GM23338 (cell line): ENCODE results near the gene RET. TPM values are rescaled to one million over a fixed set of nuclear protein-coding genes. Genes with fewer than 3 reads are reported as not detected.

Experiments
- ATAC-seq: fragments of 200-7000 bp; cut with Tn5 transposase; 3 replicates; pipeline ENCODE4 v1.9.1; 2020
- DNase-seq: peaks from one replicate; pipeline ENCODE4 v3.0.0-alpha.2; 2015; ENCODE audit warnings: low spot score
- H2AFZ ChIP-seq: fragments of 200-600 bp; sonication (generic); 2 replicates; pipeline ENCODE4 v1.8.0; 2016; ENCODE audit warnings: antibody characterized with exemption, mild to moderate bottlenecking, moderate library complexity
- H3F3A ChIP-seq: fragments of 200-600 bp; sonication (generic); replicated peaks from 2 replicates; pipeline ENCODE4 v1.8.0; 2017; ENCODE audit warnings: antibody characterized with exemption, mixed run types, low read depth
- H3K27ac ChIP-seq: fragments of 200-600 bp; sonication (generic); 2 replicates; pipeline ENCODE4 v1.6.1; 2016; ENCODE audit warnings: low read depth
- H3K27me3 ChIP-seq: fragments of 200-600 bp; sonication (generic); 2 replicates; pipeline ENCODE4 v1.8.0; 2016; ENCODE audit warnings: mild to moderate bottlenecking, mixed run types, moderate library complexity; ENCODE audit not compliant: insufficient read depth
- H3K36me3 ChIP-seq: fragments of 200-600 bp; sonication (generic); 2 replicates; pipeline ENCODE4 v1.8.0; 2016; ENCODE audit warnings: mild to moderate bottlenecking; ENCODE audit not compliant: insufficient read depth
- H3K4me1 ChIP-seq: fragments of 200-600 bp; sonication (generic); 2 replicates; pipeline ENCODE4 v1.8.0; 2016; ENCODE audit warnings: mild to moderate bottlenecking, moderate library complexity; ENCODE audit not compliant: insufficient read depth
- H3K4me2 ChIP-seq: fragments of 200-600 bp; sonication (generic); 2 replicates; pipeline ENCODE4 v1.7.1; 2017; ENCODE audit warnings: mixed run types
- H3K4me3 ChIP-seq: fragments of 200-600 bp; sonication (generic); 2 replicates; pipeline ENCODE4 v1.6.1; 2016; ENCODE audit warnings: mixed run types
- H3K79me2 ChIP-seq: fragments of 200-600 bp; sonication (generic); replicated peaks from 2 replicates; pipeline ENCODE4 v1.8.0; 2017; ENCODE audit warnings: mild to moderate bottlenecking; ENCODE audit not compliant: insufficient read depth
- H3K9me2 ChIP-seq: fragments of 200-600 bp; sonication (generic); 2 replicates; pipeline ENCODE4 v1.8.0; 2017; ENCODE audit not compliant: insufficient read depth
- H4K20me1 ChIP-seq: fragments of 200-600 bp; sonication (generic); replicated peaks from 2 replicates; pipeline ENCODE4 v1.8.0; 2017; ENCODE audit warnings: mild to moderate bottlenecking; ENCODE audit not compliant: insufficient read depth
- H3K27ac Mint-ChIP-seq: 2 replicates; pipeline ENCODE4 v1.8.0; 2020; ENCODE audit warnings: inconsistent platforms, mild to moderate bottlenecking, moderate library complexity, mixed read lengths
- H3K27me3 Mint-ChIP-seq: 3 replicates; pipeline ENCODE4 v1.8.0; 2022; ENCODE audit warnings: low read depth, mild to moderate bottlenecking, moderate library complexity, mixed read lengths, inconsistent platforms; ENCODE audit not compliant: insufficient read depth, poor library complexity
- H3K36me3 Mint-ChIP-seq: 3 replicates; pipeline ENCODE4 v1.8.0; 2021; ENCODE audit warnings: low read depth, mild to moderate bottlenecking, inconsistent platforms, moderate library complexity, mixed read lengths
- H3K4me1 Mint-ChIP-seq: 3 replicates; pipeline ENCODE4 v1.8.0; 2020; ENCODE audit warnings: mild to moderate bottlenecking, inconsistent platforms, mixed read lengths
- H3K4me3 Mint-ChIP-seq: 3 replicates; pipeline ENCODE4 v1.8.0; 2021; ENCODE audit warnings: moderate library complexity, mild to moderate bottlenecking, inconsistent platforms, mixed read lengths
- H3K9me3 Mint-ChIP-seq: 3 replicates; pipeline ENCODE4 v1.8.0; 2020; ENCODE audit warnings: moderate library complexity, mild to moderate bottlenecking, inconsistent platforms, mixed read lengths
- CREB1 ChIP-seq: fragments of 250-450 bp; sonication (Bioruptor Pico); IDR thresholded peaks from 2 replicates; pipeline ENCODE4 v1.5.0; 2020; ENCODE audit warnings: low read depth, mild to moderate bottlenecking, moderate library complexity
- EZH2 ChIP-seq: fragments of 200-600 bp; sonication (generic); IDR thresholded peaks from one replicate; pipeline ENCODE4 v1.8.0; 2017; ENCODE audit warnings: antibody characterized with exemption, mild to moderate bottlenecking, low read depth; ENCODE audit not compliant: unreplicated experiment
- EZH2phosphoT487 ChIP-seq: fragments of 200-600 bp; sonication (generic); IDR thresholded peaks from one replicate; pipeline ENCODE4 v1.8.1; 2018; ENCODE audit warnings: antibody characterized with exemption; ENCODE audit not compliant: unreplicated experiment
- POLR2AphosphoS5 ChIP-seq: IDR thresholded peaks from 2 replicates; pipeline ENCODE4 v1.6.1; 2016; ENCODE audit warnings: antibody characterized with exemption, low read depth
- ZNF331 ChIP-seq: fragments of 250-450 bp; sonication (Bioruptor Pico); IDR thresholded peaks from 2 replicates; pipeline ENCODE4 v1.5.0; 2020; ENCODE audit warnings: low read depth, mild to moderate bottlenecking, moderate library complexity
- polyA plus RNA-seq: library from polyadenylated mRNA; unstranded; fragments of >200 nt; fragmentation: Nextera tagmentation; extraction: Ambion mirVana; gene quantifications from 2 replicates; pipeline ENCODE4 v1.2.1, GENCODE V29; 2016
- total RNA-seq: library from RNA; depleted of rRNA; stranded (reverse); fragments of >200 nt; shearing (Covaris generic); gene quantifications from 2 replicates; pipeline ENCODE4 v1.2.3, GENCODE V29; 2014
- TF ChIP-seq, protein P1 (sequence below), 2 experiments: fragments of 200-600 bp in 1 of 2; sonication (generic) in 1 of 2; conservative IDR thresholded peaks; 2 replicates each; pipeline versions ENCODE4 v1.5.1 to v1.6.1; 2016 to 2017; ENCODE audit warnings: antibody characterized with exemption in 2 of 2, low read depth in 2 of 2, mild to moderate bottlenecking in 2 of 2, moderate library complexity in 1 of 2
- TF ChIP-seq, protein P2 (sequence below): fragments of 250-450 bp; sonication (Bioruptor Pico); IDR thresholded peaks from 2 replicates; pipeline ENCODE4 v1.5.0; 2020; ENCODE audit warnings: mild to moderate bottlenecking, moderate library complexity

The RET gene
- total and polyA plus RNA-seq, 2 experiments from 2014 or later, result 5.5 to 9.8 TPM

DNA sequence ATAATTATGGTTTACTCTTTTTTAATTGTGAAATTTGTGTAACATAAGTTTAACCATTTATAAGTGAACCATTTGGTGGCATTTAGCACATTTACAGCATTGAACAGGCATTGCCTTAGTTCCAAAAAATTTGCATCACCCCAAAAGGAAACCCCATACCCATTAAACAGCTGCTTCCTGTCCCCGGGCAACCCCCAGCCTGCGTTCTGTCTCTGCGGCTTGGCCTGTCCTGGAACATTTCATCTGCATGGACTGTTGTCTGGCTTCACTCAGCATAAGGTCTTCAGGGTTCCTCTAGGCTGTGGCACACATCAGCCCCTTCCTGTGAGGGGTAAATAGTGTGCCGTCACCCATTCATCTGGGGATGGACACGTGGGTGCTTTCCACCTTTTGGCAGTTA lies 6.9 kb downstream of the RET start:
- no peaks in the 10 kb centered on the region for H4K20me1 ChIP-seq
- H3K4me3 ChIP-seq, result no peak overlapping the region
- no peak overlapping the region for H2AFZ ChIP-seq
- Mint-ChIP-seq H3K27me3 (peaks cover 14% of the 10 kb centered on the region), H3K36me3 (no peaks in the 10 kb centered on the region; the same call in 2 of the 3 replicates), H3K4me1 (peaks cover 2% of the 10 kb centered on the region), H3K9me3 (no peaks in the 10 kb centered on the region), H3K27ac (no peak overlapping the region), H3K4me3 (no peak overlapping the region)
- TF ChIP-seq POLR2AphosphoS5 (no peak), EZH2 (no peak), EZH2phosphoT487 (no peak), CREB1 (CRISPR knock-in tag) (no peak), ZNF331 (CRISPR knock-in tag) (no peak)
- TF ChIP-seq, protein P1, sequence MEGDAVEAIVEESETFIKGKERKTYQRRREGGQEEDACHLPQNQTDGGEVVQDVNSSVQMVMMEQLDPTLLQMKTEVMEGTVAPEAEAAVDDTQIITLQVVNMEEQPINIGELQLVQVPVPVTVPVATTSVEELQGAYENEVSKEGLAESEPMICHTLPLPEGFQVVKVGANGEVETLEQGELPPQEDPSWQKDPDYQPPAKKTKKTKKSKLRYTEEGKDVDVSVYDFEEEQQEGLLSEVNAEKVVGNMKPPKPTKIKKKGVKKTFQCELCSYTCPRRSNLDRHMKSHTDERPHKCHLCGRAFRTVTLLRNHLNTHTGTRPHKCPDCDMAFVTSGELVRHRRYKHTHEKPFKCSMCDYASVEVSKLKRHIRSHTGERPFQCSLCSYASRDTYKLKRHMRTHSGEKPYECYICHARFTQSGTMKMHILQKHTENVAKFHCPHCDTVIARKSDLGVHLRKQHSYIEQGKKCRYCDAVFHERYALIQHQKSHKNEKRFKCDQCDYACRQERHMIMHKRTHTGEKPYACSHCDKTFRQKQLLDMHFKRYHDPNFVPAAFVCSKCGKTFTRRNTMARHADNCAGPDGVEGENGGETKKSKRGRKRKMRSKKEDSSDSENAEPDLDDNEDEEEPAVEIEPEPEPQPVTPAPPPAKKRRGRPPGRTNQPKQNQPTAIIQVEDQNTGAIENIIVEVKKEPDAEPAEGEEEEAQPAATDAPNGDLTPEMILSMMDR (conservative IDR thresholded peaks at IDR 0.05; ENCODE audit: low read depth in 2 of 2), result no peak
- TF ChIP-seq, protein P2, sequence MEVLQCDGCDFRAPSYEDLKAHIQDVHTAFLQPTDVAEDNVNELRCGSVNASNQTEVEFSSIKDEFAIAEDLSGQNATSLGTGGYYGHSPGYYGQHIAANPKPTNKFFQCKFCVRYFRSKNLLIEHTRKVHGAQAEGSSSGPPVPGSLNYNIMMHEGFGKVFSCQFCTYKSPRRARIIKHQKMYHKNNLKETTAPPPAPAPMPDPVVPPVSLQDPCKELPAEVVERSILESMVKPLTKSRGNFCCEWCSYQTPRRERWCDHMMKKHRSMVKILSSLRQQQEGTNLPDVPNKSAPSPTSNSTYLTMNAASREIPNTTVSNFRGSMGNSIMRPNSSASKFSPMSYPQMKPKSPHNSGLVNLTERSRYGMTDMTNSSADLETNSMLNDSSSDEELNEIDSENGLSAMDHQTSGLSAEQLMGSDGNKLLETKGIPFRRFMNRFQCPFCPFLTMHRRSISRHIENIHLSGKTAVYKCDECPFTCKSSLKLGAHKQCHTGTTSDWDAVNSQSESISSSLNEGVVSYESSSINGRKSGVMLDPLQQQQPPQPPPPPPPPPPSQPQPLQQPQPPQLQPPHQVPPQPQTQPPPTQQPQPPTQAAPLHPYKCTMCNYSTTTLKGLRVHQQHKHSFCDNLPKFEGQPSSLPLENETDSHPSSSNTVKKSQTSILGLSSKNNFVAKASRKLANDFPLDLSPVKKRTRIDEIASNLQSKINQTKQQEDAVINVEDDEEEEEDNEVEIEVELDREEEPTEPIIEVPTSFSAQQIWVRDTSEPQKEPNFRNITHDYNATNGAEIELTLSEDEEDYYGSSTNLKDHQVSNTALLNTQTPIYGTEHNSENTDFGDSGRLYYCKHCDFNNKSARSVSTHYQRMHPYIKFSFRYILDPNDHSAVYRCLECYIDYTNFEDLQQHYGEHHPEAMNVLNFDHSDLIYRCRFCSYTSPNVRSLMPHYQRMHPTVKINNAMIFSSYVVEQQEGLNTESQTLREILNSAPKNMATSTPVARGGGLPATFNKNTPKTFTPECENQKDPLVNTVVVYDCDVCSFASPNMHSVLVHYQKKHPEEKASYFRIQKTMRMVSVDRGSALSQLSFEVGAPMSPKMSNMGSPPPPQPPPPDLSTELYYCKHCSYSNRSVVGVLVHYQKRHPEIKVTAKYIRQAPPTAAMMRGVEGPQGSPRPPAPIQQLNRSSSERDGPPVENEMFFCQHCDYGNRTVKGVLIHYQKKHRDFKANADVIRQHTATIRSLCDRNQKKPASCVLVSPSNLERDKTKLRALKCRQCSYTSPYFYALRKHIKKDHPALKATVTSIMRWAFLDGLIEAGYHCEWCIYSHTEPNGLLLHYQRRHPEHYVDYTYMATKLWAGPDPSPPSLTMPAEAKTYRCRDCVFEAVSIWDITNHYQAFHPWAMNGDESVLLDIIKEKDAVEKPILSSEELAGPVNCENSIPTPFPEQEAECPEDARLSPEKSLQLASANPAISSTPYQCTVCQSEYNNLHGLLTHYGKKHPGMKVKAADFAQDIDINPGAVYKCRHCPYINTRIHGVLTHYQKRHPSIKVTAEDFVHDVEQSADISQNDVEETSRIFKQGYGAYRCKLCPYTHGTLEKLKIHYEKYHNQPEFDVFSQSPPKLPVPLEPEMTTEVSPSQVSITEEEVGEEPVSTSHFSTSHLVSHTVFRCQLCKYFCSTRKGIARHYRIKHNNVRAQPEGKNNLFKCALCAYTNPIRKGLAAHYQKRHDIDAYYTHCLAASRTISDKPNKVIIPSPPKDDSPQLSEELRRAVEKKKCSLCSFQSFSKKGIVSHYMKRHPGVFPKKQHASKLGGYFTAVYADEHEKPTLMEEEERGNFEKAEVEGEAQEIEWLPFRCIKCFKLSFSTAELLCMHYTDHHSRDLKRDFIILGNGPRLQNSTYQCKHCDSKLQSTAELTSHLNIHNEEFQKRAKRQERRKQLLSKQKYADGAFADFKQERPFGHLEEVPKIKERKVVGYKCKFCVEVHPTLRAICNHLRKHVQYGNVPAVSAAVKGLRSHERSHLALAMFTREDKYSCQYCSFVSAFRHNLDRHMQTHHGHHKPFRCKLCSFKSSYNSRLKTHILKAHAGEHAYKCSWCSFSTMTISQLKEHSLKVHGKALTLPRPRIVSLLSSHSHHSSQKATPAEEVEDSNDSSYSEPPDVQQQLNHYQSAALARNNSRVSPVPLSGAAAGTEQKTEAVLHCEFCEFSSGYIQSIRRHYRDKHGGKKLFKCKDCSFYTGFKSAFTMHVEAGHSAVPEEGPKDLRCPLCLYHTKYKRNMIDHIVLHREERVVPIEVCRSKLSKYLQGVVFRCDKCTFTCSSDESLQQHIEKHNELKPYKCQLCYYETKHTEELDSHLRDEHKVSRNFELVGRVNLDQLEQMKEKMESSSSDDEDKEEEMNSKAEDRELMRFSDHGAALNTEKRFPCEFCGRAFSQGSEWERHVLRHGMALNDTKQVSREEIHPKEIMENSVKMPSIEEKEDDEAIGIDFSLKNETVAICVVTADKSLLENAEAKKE (CRISPR knock-in tag), result no peak
- no peak for ATAC-seq
- no peaks in the 10 kb centered on the region for H3K36me3 ChIP-seq
- no peaks in the 10 kb centered on the region for H3F3A ChIP-seq
- H3K27me3 ChIP-seq, result peaks cover 5% of the 10 kb centered on the region
- no peak overlapping the region for H3K4me2 ChIP-seq
- no peaks in the 10 kb centered on the region for H3K79me2 ChIP-seq
- H3K4me1 ChIP-seq, result no peaks in the 10 kb centered on the region
- DNase-seq, result no peak
- no peak overlapping the region for H3K27ac ChIP-seq
- H3K9me2 ChIP-seq, result no peaks in the 10 kb centered on the region
